ENCODE measurements around the gene FNDC5. TPM values are rescaled to one million over a fixed set of nuclear protein-coding genes. Genes with fewer than 3 reads are reported as not detected.

FNDC5 gene
- total and polyA plus RNA-seq, 8 donors = 0.28 to 3.1 (median 0.74) TPM

GRCh38 chr1:32886004-32886827 lies 15.5 kb upstream of the FNDC5 start, which contains the start of gene HPCA:
TSS of gene HPCA (plus strand) at chr1:32886491. CDS start at chr1:32888899, 2,408 bp downstream.
- DNase-seq (peak; percentile 52 to 92 (median 76)), FAIRE-seq (no peak), ATAC-seq (peak; percentile 92 to 98 (median 92))
- Histone ChIP-seq H3K36me3 (no peaks in the 10 kb centered on the region), H3K27me3 (peaks cover 0 to 9% (median 1%) of the 10 kb centered on the region in 4 donors), H3K4me1 (no peaks in the 10 kb centered on the region), H3K27ac (no peak within 1 kb of the TSS), H3K4me3 (peak within 1 kb of the TSS in 1 of 4 donors; percentile 35), H3K9me3 (no peaks in the 10 kb centered on the region)
- intact Hi-C loops (cut with DNase I) = no loop called here
- 2 to 4% methylated on average over 52 to 79 of the region's 79 CpGs for WGBS, 2 donors
- peak; percentile 17 to 29 (median 24) for TF ChIP-seq CTCF (IDR thresholded peaks at IDR 0.05)

GRCh38 chr1:32885676-32886003 lies 14.9 kb upstream of the FNDC5 start:
- intact Hi-C loops (cut with DNase I) = no loop called here
- FAIRE-seq (no peak), DNase-seq (peak in 1 of 6 donors; percentile 27), ATAC-seq (no peak)
- Histone ChIP-seq H3K27me3 (peaks cover 0 to 9% (median 1%) of the 10 kb centered on the region in 4 donors), H3K36me3 (no peaks in the 10 kb centered on the region), H3K4me3 (no peak overlapping the region), H3K9me3 (no peaks in the 10 kb centered on the region), H3K27ac (no peak overlapping the region), H3K4me1 (no peaks in the 10 kb centered on the region)
- no peak for TF ChIP-seq CTCF (IDR thresholded peaks at IDR 0.05)
- WGBS, 2 donors = 25% methylated on average over 8 of the region's 8 CpGs

GRCh38 chr1:32884726-32885125 lies 14.0 kb upstream of the FNDC5 start:
- no peak overlapping the region for H3K27ac ChIP-seq
- H3K4me1 ChIP-seq = no peaks in the 10 kb centered on the region
- intact Hi-C loops (cut with DNase I) = no loop called here
- WGBS, 2 donors = 54 to 57% methylated on average over 12 of the region's 12 CpGs
- no peaks in the 10 kb centered on the region for H3K36me3 ChIP-seq
- no peak for TF ChIP-seq CTCF (IDR thresholded peaks at IDR 0.05)
- FAIRE-seq = no peak
- peaks cover 0 to 9% (median 1%) of the 10 kb centered on the region in 4 donors for H3K27me3 ChIP-seq
- DNase-seq = peak in 1 of 6 donors; percentile 39
- no peak overlapping the region for H3K4me3 ChIP-seq
- no peaks in the 10 kb centered on the region for H3K9me3 ChIP-seq
- no peak for ATAC-seq

- Histone ChIP-seq H3K4me3 (no peak overlapping the region), H3K27ac (no peak overlapping the region), H3K27me3 (peaks cover 0 to 9% (median 1%) of the 10 kb centered on the region in 4 donors), H3K36me3 (no peaks in the 10 kb centered on the region), H3K4me1 (no peaks in the 10 kb centered on the region), H3K9me3 (no peaks in the 10 kb centered on the region)
- intact Hi-C loops (cut with DNase I) = no loop called here
- DNase-seq = peak in 1 of 6 donors; percentile 23
- WGBS, 2 donors = 72 to 77% methylated on average over 4 of the region's 4 CpGs
- FAIRE-seq = no peak
- TF ChIP-seq CTCF (IDR thresholded peaks at IDR 0.05) = no peak
- ATAC-seq = no peak
Observed at GRCh38 chr1:32884032-32884372, 13.3 kb upstream of the FNDC5 start.

Data from pancreas (tissue), 10 donors.